K562 (cell line): Measurements from ENCODE around the gene TEAD4. TPM values are rescaled to one million over a fixed set of nuclear protein-coding genes. Genes with fewer than 3 reads are reported as not detected.
A peak's percentile ranks its signal among the peaks of the same experiment; 100 is the strongest.

Source experiments
- ATAC-seq: fragments of 200-7000 bp; cut with Tn5 transposase; 3 replicates; pipeline ENCODE4 v1.9.1; 2020; ENCODE audit warnings: moderate library complexity
- BruUV-seq: library from RNA; stranded (reverse); fragments of 400-500 nt; replicated peaks from 2 replicates; lab custom pipeline; 2021; lab: Mats Ljungman, UMichigan
- CTCF ChIA-PET: fragments of 300-600 bp; formaldehyde crosslinking; extraction: SDS; loops from one replicate; lab custom pipeline; 2021; ENCODE audit warnings: low intra/inter-chr PET ratio; lab: Yijun Ruan, JAX
- POLR2A ChIA-PET: fragments of 300-600, 350-650 bp; sonication (Branson Sonifier 250); formaldehyde crosslinking; extraction: SDS; loops from one replicate; lab custom pipeline; 2021; ENCODE audit warnings: antibody characterized with exemption, inconsistent platforms; lab: Yijun Ruan, JAX
- DNase-seq, 4 experiments: peaks; one replicate each; pipeline versions ENCODE4 v3.0.0 to v3.0.0-alpha.2; 2011 to 2018; ENCODE audit warnings: low spot score in 3 of 4, mixed read lengths in 3 of 4; ENCODE audit errors: extremely low read depth in 1 of 4
- FAIRE-seq: peaks from 2 replicates; lab custom pipeline; 2011; peaks lifted over from hg19 to GRCh38; lab: Jason Lieb, UNC
- H2AFZ ChIP-seq: 2 replicates; pipeline ENCODE4 v1.6.0; 2011; ENCODE audit warnings: low read depth, low read length, control low read depth, inconsistent platforms
- H3K27ac ChIP-seq: fragments of 200-600 bp; 3 replicates; pipeline ENCODE4 v1.8.0; 2011; ENCODE audit warnings: low read depth, mild to moderate bottlenecking, control low read depth, inconsistent platforms, low read length, moderate library complexity, mixed read lengths; ENCODE audit errors: extremely low read depth
- H3K27me3 ChIP-seq, 2 experiments: fragments of 300-600 bp in 1 of 2; 2 replicates in 1 of 2; 3 replicates in 1 of 2; pipeline versions ENCODE4 v1.6.0 to v1.8.0; 2011; ENCODE audit warnings: inconsistent platforms in 2 of 2, low read length in 2 of 2, mild to moderate bottlenecking in 1 of 2, mixed read lengths in 1 of 2, moderate library complexity in 1 of 2; ENCODE audit not compliant: control insufficient read depth in 2 of 2, insufficient read depth in 2 of 2
- H3K36me3 ChIP-seq: fragments of 300-600 bp; 3 replicates; pipeline ENCODE4 v1.8.0; 2011; ENCODE audit warnings: mild to moderate bottlenecking, low read length, inconsistent platforms; ENCODE audit not compliant: control insufficient read depth, insufficient read depth
- H3K4me1 ChIP-seq, 2 experiments: fragments of 200-600 bp in 1 of 2; replicated peaks in 1 of 2; 2 replicates in 1 of 2; 3 replicates in 1 of 2; pipeline versions ENCODE4 v1.5.1 to v1.8.0; 2011; ENCODE audit warnings: inconsistent platforms in 2 of 2, low read length in 2 of 2, mild to moderate bottlenecking in 1 of 2, mixed read lengths in 1 of 2, moderate library complexity in 1 of 2; ENCODE audit not compliant: control insufficient read depth in 2 of 2, insufficient read depth in 2 of 2
- H3K4me2 ChIP-seq: 2 replicates; pipeline ENCODE4 v1.6.1; 2011; ENCODE audit warnings: low read length, control low read depth, inconsistent platforms, mixed read lengths; ENCODE audit not compliant: insufficient read depth
- H3K4me3 ChIP-seq: fragments of 200-600 bp; sonication (generic), shearing (Covaris generic); 2 replicates; pipeline ENCODE4 v1.5.1; 2016; ENCODE audit warnings: control low read depth, inconsistent platforms
- H3K79me2 ChIP-seq: fragments of 200-600 bp; 3 replicates; pipeline ENCODE4 v1.8.0; 2011; ENCODE audit warnings: low read length, inconsistent platforms; ENCODE audit not compliant: control insufficient read depth, insufficient read depth
- H3K9ac ChIP-seq, 2 experiments: 2 replicates each; pipeline versions ENCODE4 v1.6.0 to v1.6.1; 2011; ENCODE audit warnings: low read depth in 2 of 2, low read length in 2 of 2, control low read depth in 1 of 2, inconsistent platforms in 1 of 2, mild to moderate bottlenecking in 1 of 2, mixed read lengths in 1 of 2; ENCODE audit not compliant: insufficient read depth in 1 of 2
- H3K9me1 ChIP-seq: one replicate; pipeline ENCODE4 v1.6.0; 2011; ENCODE audit warnings: inconsistent platforms, mild to moderate bottlenecking, low read length, moderate library complexity; ENCODE audit not compliant: control insufficient read depth, insufficient read depth
- H3K9me3 ChIP-seq: replicated peaks from 2 replicates; pipeline ENCODE4 v1.5.1; 2011; ENCODE audit warnings: low read depth, low read length, inconsistent platforms; ENCODE audit not compliant: control insufficient read depth, insufficient read depth
- H4K20me1 ChIP-seq: replicated peaks from 2 replicates; pipeline ENCODE4 v1.6.1; 2011; ENCODE audit warnings: low read length, inconsistent platforms, mixed read lengths; ENCODE audit not compliant: control insufficient read depth, insufficient read depth
- JUND ChIP-seq, 2 experiments: IDR thresholded peaks; 2 replicates in 1 of 2; 3 replicates in 1 of 2; pipeline ENCODE4 v1.6.1; 2011; ENCODE audit warnings: borderline replicate concordance in 2 of 2, low read depth in 2 of 2, low read length in 2 of 2, improper control_type of control experiment in 1 of 2, missing biosample characterization in 1 of 2, missing genetic modification characterization in 1 of 2, missing genetic modification reagents in 1 of 2
- POLR2G ChIP-seq: fragments of 200-400 bp; formaldehyde crosslinking; IDR thresholded peaks from 2 replicates; pipeline ENCODE4 v1.6.1; 2017; ENCODE audit warnings: low read depth, mild to moderate bottlenecking, antibody characterized with exemption, low read length, moderate library complexity
- WGBS: fragments of 100-300 bp; shearing (Covaris generic); methylation state at CpG from one replicate; pipeline ENCODE4 v1.1.6; 2016; ENCODE audit warnings: low coverage, mixed read lengths; ENCODE audit not compliant: insufficient coverage; ENCODE audit errors: missing lambda C conversion rate; 5-methylcytosine and 5-hydroxymethylcytosine counted together
- in situ Hi-C: fragments of 300-500 bp; cut with MboI; formaldehyde crosslinking; loops from 4 replicates; pipeline ENCODE4 v1.15.0; 2018; ENCODE audit warnings: inconsistent platforms, mixed read lengths
- intact Hi-C: fragments of 100-400 bp; cut with micrococcal nuclease; formaldehyde crosslinking; loops from 2 replicates; pipeline ENCODE4 v1.14.2; 2022
- polyA plus RNA-seq, 8 experiments: library from polyadenylated mRNA; depleted of rRNA in 4 of 8; stranded (reverse) in 5 of 8; unstranded in 3 of 8; fragments of >200 nt; fragmentation: Nextera tagmentation in 2 of 8; fragmentation: Illumina TruSeq in 1 of 8; extraction: Ambion mirVana in 2 of 8; extraction: Trizol in 1 of 8; gene quantifications; 2 replicates each; pipeline versions ENCODE4 v1.2.1 to v1.2.3, GENCODE V29; 2011 to 2014; ENCODE audit warnings: inconsistent platforms in 1 of 8, missing spikeins in 1 of 8
- total RNA-seq, 7 experiments: library from RNA; depleted of rRNA in 6 of 7; stranded (reverse); fragments of >200 nt in 6 of 7; fragmentation: Illumina TruSeq in 2 of 7; extraction: Trizol in 2 of 7; gene quantifications; 2 replicates each; pipeline versions ENCODE4 v1.2.1 to v1.2.3, GENCODE V29; 2011 to 2021; ENCODE audit warnings: low replicate concordance in 1 of 7
- TF ChIP-seq, protein P1 (sequence below): sonication (generic); formaldehyde crosslinking; IDR thresholded peaks from 2 replicates; pipeline ENCODE4 v1.8.0; 2022; ENCODE audit warnings: mild to moderate bottlenecking, missing genetic modification reagents

TEAD4 gene
- total and polyA plus RNA-seq, 9 of the 15 experiments (the other 6 are each of a cell fraction or from before 2014, with no cell fraction given): 0.82 to 40.0 (median 17.0) TPM

DNA sequence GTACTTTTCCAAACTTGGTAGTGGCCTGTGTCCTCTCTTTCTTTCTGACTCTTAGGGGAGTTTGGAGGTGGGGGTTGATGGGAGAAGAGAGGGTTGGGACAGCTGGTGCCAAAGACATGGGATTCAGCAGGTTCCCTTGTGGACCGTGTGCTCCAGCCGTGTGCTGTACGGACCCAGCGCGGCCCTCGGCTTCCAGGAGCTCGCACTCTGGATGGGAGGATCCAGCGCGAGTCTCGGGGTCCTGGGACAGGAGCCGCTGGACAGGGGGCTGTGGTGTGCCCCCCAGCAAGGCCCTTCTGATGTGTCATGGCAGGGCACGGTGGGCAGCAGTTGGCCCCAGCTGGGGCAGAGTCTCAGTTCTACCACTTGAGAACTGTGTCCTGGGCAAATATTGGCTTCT lies 73.0 kb downstream of the TEAD4 start:
- POLR2A ChIA-PET: interaction anchor here (0.5 kb wide), 1 partner anchor 36 kb away, joined by 3 read pairs; no protein-coding TSS in a partner anchor
- no TSS peak for BruUV-seq

More for the DNA sequence above, 73.0 kb downstream of the TEAD4 start:
- Histone ChIP-seq H3K9me3 (no peaks in the 10 kb centered on the region), H3K27me3 (no peaks in the 10 kb centered on the region), H2AFZ (no peak overlapping the region)
- CTCF ChIA-PET: no interaction called here
- no peak for ATAC-seq
- WGBS: 96% methylated on average over 5 of the region's 12 CpGs
- DNase-seq: no peak
- TF ChIP-seq, protein P1, sequence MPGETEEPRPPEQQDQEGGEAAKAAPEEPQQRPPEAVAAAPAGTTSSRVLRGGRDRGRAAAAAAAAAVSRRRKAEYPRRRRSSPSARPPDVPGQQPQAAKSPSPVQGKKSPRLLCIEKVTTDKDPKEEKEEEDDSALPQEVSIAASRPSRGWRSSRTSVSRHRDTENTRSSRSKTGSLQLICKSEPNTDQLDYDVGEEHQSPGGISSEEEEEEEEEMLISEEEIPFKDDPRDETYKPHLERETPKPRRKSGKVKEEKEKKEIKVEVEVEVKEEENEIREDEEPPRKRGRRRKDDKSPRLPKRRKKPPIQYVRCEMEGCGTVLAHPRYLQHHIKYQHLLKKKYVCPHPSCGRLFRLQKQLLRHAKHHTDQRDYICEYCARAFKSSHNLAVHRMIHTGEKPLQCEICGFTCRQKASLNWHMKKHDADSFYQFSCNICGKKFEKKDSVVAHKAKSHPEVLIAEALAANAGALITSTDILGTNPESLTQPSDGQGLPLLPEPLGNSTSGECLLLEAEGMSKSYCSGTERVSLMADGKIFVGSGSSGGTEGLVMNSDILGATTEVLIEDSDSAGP (CRISPR knock-in tag): no peak
- TF ChIP-seq JUND (IDR thresholded peaks at IDR 0.05; ENCODE audit: borderline replicate concordance, low read depth, low read length) (no peak), JUND (tag; IDR thresholded peaks at IDR 0.05; ENCODE audit: borderline replicate concordance, low read depth, low read length) (no peak), POLR2G (0 out of 2 replicates have a peak, but pooled peaks have one; percentile 5)
- TF ChIP-seq, all 486 proteins: peak for 1
- Histone ChIP-seq H3K36me3 (peaks cover 24% of the 10 kb centered on the region; the same call in 2 of the 3 replicates), H4K20me1 (no peaks in the 10 kb centered on the region), H3K9me1 (no peaks in the 10 kb centered on the region), H3K79me2 (no peaks in the 10 kb centered on the region), H3K4me1 (peaks cover 0 to 15% of the 10 kb centered on the region in 2 experiments; a peak in 2 of 5 replicates), H3K4me2 (no peak overlapping the region), H3K4me3 (no peak overlapping the region), H3K9ac (no peak overlapping the region), H3K27ac (no peak overlapping the region)
- intact Hi-C loops: no loop called here
- in situ Hi-C loops: loop anchor here (10.0 kb wide), 1 partner anchor 157 kb away; the partner anchor contains the start of genes FOXM1 and RHNO1
- FAIRE-seq: no peak
